Natural killer cell (primary cell): ENCODE data around the gene ZNF189. TPM values are rescaled to one million over a fixed set of nuclear protein-coding genes. Genes with fewer than 3 reads are reported as not detected.

ENCODE experiments used
- ATAC-seq, 3 donors: fragments of 150-1000 bp in 2 of 3; fragments of 200-7000 bp in 1 of 3; cut with Tn5 transposase; 1 replicate in 1 of 3; 2 replicates in 2 of 3; pipeline ENCODE4 v1.10.0; 2021; ENCODE audit warnings: mild to moderate bottlenecking in 2 of 3, moderate library complexity in 2 of 3
- DNase-seq, 2 donors: peaks; one replicate each; pipeline versions ENCODE4 v3.0.0 to v3.0.0-alpha.2; 2013 to 2021; ENCODE audit warnings: mixed read lengths in 1 of 2
- H3K27ac ChIP-seq: one replicate; pipeline ENCODE4 v1.5.1; 2013; ENCODE audit warnings: mild to moderate bottlenecking, low read length
- H3K27me3 ChIP-seq: one replicate; pipeline ENCODE4 v1.6.1; 2013; ENCODE audit warnings: low read length; ENCODE audit not compliant: control insufficient read depth, insufficient read depth
- H3K36me3 ChIP-seq: one replicate; pipeline ENCODE4 v1.6.1; 2013; ENCODE audit warnings: low read length; ENCODE audit not compliant: control insufficient read depth, insufficient read depth
- H3K4me1 ChIP-seq: one replicate; pipeline ENCODE4 v1.6.1; 2013; ENCODE audit warnings: low read length; ENCODE audit not compliant: control insufficient read depth, insufficient read depth
- H3K4me3 ChIP-seq: one replicate; pipeline ENCODE4 v1.5.1; 2013; ENCODE audit warnings: low read length
- H3K9me3 ChIP-seq: one replicate; pipeline ENCODE4 v1.6.1; 2013; ENCODE audit warnings: low read length; ENCODE audit not compliant: control insufficient read depth, insufficient read depth
- H3K27ac Mint-ChIP-seq, 2 donors: one replicate each; pipeline ENCODE4 v1.8.0; 2022; ENCODE audit warnings: mild to moderate bottlenecking in 2 of 2, mixed read lengths in 2 of 2, moderate library complexity in 1 of 2
- H3K27me3 Mint-ChIP-seq, 2 donors: one replicate each; pipeline ENCODE4 v1.8.0; 2022; ENCODE audit warnings: low read depth in 2 of 2, mixed read lengths in 2 of 2
- H3K36me3 Mint-ChIP-seq: one replicate; pipeline ENCODE4 v1.8.0; 2022; ENCODE audit warnings: mixed read lengths
- H3K4me1 Mint-ChIP-seq, 2 donors: one replicate each; pipeline ENCODE4 v1.8.0; 2022; ENCODE audit warnings: mixed read lengths in 2 of 2
- H3K4me3 Mint-ChIP-seq: one replicate; pipeline ENCODE4 v1.8.0; 2022; ENCODE audit warnings: mild to moderate bottlenecking, moderate library complexity, mixed read lengths
- H3K9me3 Mint-ChIP-seq, 2 donors: one replicate each; pipeline ENCODE4 v1.8.0; 2022; ENCODE audit warnings: mixed read lengths in 2 of 2
- CTCF ChIP-seq: fragments of 200-600 bp; IDR thresholded peaks from one replicate; pipeline ENCODE4 v1.8.0; 2022; ENCODE audit warnings: antibody characterized with exemption
- WGBS: methylation state at CpG from one replicate; pipeline ENCODE4 v1.1.7; 2013; ENCODE audit warnings: missing lambda C conversion rate; ENCODE audit not compliant: insufficient coverage; 5-methylcytosine and 5-hydroxymethylcytosine counted together
- intact Hi-C: fragments of 100-400 bp; cut with micrococcal nuclease; formaldehyde crosslinking; loops from one replicate; pipeline ENCODE4 v1.14.2; 2022
- total RNA-seq, 4 donors: library from RNA; stranded (reverse); fragments of 120-200 nt in 1 of 4; gene quantifications; one replicate each; pipeline versions ENCODE4 v1.2.3 to v1.2.4, GENCODE V29; 2013 to 2022

The ZNF189 gene
- total RNA-seq, 3 donors from 2014 or later (not counting 1 experiment from before 2014, with no cell fraction given): 6.7 to 11.3 (median 8.7) TPM

- 89% methylated on average over 2 of the region's 2 CpGs for WGBS
Observed at GRCh38 chr9:101353683-101354082, 45.0 kb upstream of the ZNF189 start.

GRCh38 chr9:101354143-101354764 lies 44.4 kb upstream of the ZNF189 start:
- TF ChIP-seq CTCF: no peak
- no peaks in the 10 kb centered on the region for H3K4me1 Mint-ChIP-seq
- DNase-seq (no peak), ATAC-seq (no peak)
- H3K36me3 ChIP-seq: no peaks in the 10 kb centered on the region
- no peaks in the 10 kb centered on the region for H3K4me1 ChIP-seq
- no peak overlapping the region for H3K27ac Mint-ChIP-seq
- 95% methylated on average over 4 of the region's 5 CpGs for WGBS
- H3K27ac ChIP-seq: no peak overlapping the region
- no peak overlapping the region for H3K4me3 Mint-ChIP-seq
- intact Hi-C loops: no loop called here
- H3K4me3 ChIP-seq: no peak overlapping the region
- no peaks in the 10 kb centered on the region for H3K36me3 Mint-ChIP-seq
- no peaks in the 10 kb centered on the region for H3K27me3 ChIP-seq
- no peaks in the 10 kb centered on the region for H3K9me3 Mint-ChIP-seq
- no peaks in the 10 kb centered on the region for H3K9me3 ChIP-seq
- H3K27me3 Mint-ChIP-seq: peaks cover 0 to under 1% of the 10 kb centered on the region in 2 donors

More at GRCh38 chr9:101353683-101354082, 45.0 kb upstream of the ZNF189 start:
- Histone ChIP-seq H3K27ac (no peak overlapping the region), H3K27me3 (no peaks in the 10 kb centered on the region), H3K4me3 (no peak overlapping the region), H3K36me3 (no peaks in the 10 kb centered on the region), H3K4me1 (no peaks in the 10 kb centered on the region), H3K9me3 (no peaks in the 10 kb centered on the region)
- intact Hi-C loops: no loop called here
- Mint-ChIP-seq H3K9me3 (no peaks in the 10 kb centered on the region), H3K36me3 (no peaks in the 10 kb centered on the region), H3K4me3 (no peak overlapping the region), H3K27ac (no peak overlapping the region), H3K27me3 (peaks cover 0 to 5% of the 10 kb centered on the region in 2 donors), H3K4me1 (no peaks in the 10 kb centered on the region)
- no peak for ATAC-seq
- TF ChIP-seq CTCF: no peak
- no peak for DNase-seq

- no peak overlapping the region for H3K27ac Mint-ChIP-seq
- no peaks in the 10 kb centered on the region for H3K36me3 Mint-ChIP-seq
- intact Hi-C loops: no loop called here
- H3K36me3 ChIP-seq: no peaks in the 10 kb centered on the region
- TF ChIP-seq CTCF: no peak
- H3K4me3 ChIP-seq: no peak overlapping the region
- H3K27me3 Mint-ChIP-seq: no peaks in the 10 kb centered on the region
- H3K27me3 ChIP-seq: no peaks in the 10 kb centered on the region
- H3K27ac ChIP-seq: no peak overlapping the region
- no peak overlapping the region for H3K4me3 Mint-ChIP-seq
- no peaks in the 10 kb centered on the region for H3K4me1 Mint-ChIP-seq
- 66% methylated on average over 6 of the region's 7 CpGs for WGBS
- no peaks in the 10 kb centered on the region for H3K9me3 ChIP-seq
- no peak for DNase-seq
- no peak for ATAC-seq
- no peaks in the 10 kb centered on the region for H3K9me3 Mint-ChIP-seq
- no peaks in the 10 kb centered on the region for H3K4me1 ChIP-seq
Observed at GRCh38 chr9:101354765-101355708, 43.6 kb upstream of the ZNF189 start.
